Measurements from ENCODE around the gene NAV1.

- TF ChIP-seq FOXM1 (IDR thresholded peaks at IDR 0.05; ENCODE audit: borderline replicate concordance) (no peak), CTBP1 (IDR thresholded peaks at IDR 0.05; ENCODE audit: borderline replicate concordance) (no peak), HDGF (IDR thresholded peaks at IDR 0.05; ENCODE audit: borderline replicate concordance) (no peak), BHLHE40 (IDR thresholded peaks at IDR 0.05; ENCODE audit: borderline replicate concordance) (no peak), SUZ12 (IDR thresholded peaks at IDR 0.05) (no peak), NFRKB (IDR thresholded peaks at IDR 0.05) (no peak), SP1 (IDR thresholded peaks at IDR 0.05) (no peak), PKNOX1 (IDR thresholded peaks at IDR 0.05) (no peak), ELF4 (IDR thresholded peaks at IDR 0.05) (no peak), FOXK2 (IDR thresholded peaks at IDR 0.05) (no peak)
Measured at GRCh38 chr1:201561601-201562000, 22.7 kb downstream of the NAV1 start.
